MG63 (cell line): ENCODE data around the gene ACTR1A. TPM values are rescaled to one million over a fixed set of nuclear protein-coding genes. Genes with fewer than 3 reads are reported as not detected.
"Not testable (repeated sequence)": the region's sequence is repeated elsewhere in the genome, so short reads cannot be mapped to it uniquely, and the experiment has no call there.

Experiments
- DNase-seq: peaks from one replicate; pipeline ENCODE4 v3.0.0-alpha.2; 2020
- H3K27me3 ChIP-seq: fragments of 250-450 bp; sonication (Bioruptor Pico); 2 replicates; pipeline ENCODE4 v1.5.1; 2020; ENCODE audit warnings: mild to moderate bottlenecking, moderate library complexity
- H3K36me3 ChIP-seq: fragments of 250-450 bp; sonication (Bioruptor Pico); 2 replicates; pipeline ENCODE4 v1.5.1; 2020; ENCODE audit warnings: mild to moderate bottlenecking, moderate library complexity
- H3K4me3 ChIP-seq: fragments of 250-450 bp; sonication (Bioruptor Pico); 2 replicates; pipeline ENCODE4 v1.5.1; 2020; ENCODE audit warnings: mild to moderate bottlenecking, moderate library complexity
- H3K9me3 ChIP-seq: fragments of 250-450 bp; sonication (Bioruptor Pico); 2 replicates; pipeline ENCODE4 v1.5.1; 2020; ENCODE audit warnings: mild to moderate bottlenecking, moderate library complexity
- total RNA-seq: library from RNA; depleted of rRNA; stranded (reverse); fragments of >200 nt; shearing (Covaris generic); gene quantifications from 2 replicates; pipeline ENCODE4 v1.2.3, GENCODE V29; 2014; ENCODE audit warnings: low replicate concordance

ACTR1A gene
- total RNA-seq, 1 experiment from 2014 or later, result 178 TPM

DNA sequence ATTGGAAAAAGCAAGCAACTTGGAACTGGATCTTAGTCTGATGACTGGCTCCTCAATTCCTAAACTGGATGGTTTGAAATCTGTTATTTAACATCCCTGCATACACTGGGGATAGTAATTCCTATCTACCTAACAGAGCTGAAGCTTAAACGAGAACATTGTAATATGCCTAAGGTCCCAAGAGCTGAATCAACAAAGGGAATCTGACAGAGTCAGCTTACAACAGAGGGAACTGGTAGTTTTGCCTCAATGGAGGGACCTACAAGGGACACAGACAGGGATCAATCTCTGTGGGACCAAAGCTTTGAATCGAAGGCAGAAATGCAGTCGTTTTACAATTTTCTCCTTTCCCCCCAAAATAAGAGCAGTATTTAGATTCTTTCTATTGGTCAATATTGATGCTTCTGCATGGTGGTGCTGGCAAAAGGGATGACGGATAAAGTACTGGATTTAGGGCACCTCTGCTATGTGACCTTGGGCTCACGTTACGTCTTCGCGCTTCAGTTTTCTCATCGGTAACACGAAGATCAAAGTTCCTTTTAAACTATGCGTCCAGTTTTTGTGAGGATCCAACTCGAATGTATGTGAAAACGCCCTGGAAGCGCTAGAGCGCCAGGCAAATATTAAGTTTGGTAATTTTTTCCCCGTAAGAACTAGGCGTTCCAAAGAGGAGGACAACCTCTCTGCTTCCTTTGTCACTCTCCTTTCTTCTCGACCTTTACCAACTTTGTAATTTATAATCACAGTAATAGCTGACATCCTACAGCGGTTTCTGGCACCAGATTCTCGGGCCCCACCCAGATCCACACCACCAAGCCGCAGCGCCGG lies 1.1 kb downstream of the ACTR1A start:
- H3K36me3 ChIP-seq, result peaks cover 8% of the 10 kb centered on the region; the same call in 1 of the 2 replicates
- H3K9me3 ChIP-seq, result no peaks in the 10 kb centered on the region
- H3K27me3 ChIP-seq, result no peaks in the 10 kb centered on the region
- peak overlapping the region; percentile 77 for H3K4me3 ChIP-seq
- DNase-seq, result no peak

- DNase-seq, H3K9me3 ChIP-seq, H3K27me3 ChIP-seq, H3K4me3 ChIP-seq: not testable (repeated sequence)
- peaks cover 12% of the 10 kb centered on the region for H3K36me3 ChIP-seq
These were observed 1.8 kb downstream of the ACTR1A start for GRCh38 chr10:102500686-102501085.

GRCh38 chr10:102499356-102499755 lies 3.2 kb downstream of the ACTR1A start:
- no peak overlapping the region for H3K4me3 ChIP-seq
- H3K36me3 ChIP-seq, result peaks cover 14% of the 10 kb centered on the region
- H3K9me3 ChIP-seq, result no peaks in the 10 kb centered on the region
- no peak for DNase-seq
- H3K27me3 ChIP-seq, result no peaks in the 10 kb centered on the region

- H3K36me3 ChIP-seq, result peaks cover 20% of the 10 kb centered on the region
- H3K4me3 ChIP-seq, result no peak overlapping the region
- DNase-seq, result no peak
- H3K9me3 ChIP-seq, result no peaks in the 10 kb centered on the region
- no peaks in the 10 kb centered on the region for H3K27me3 ChIP-seq
These were observed 5.0 kb downstream of the ACTR1A start for GRCh38 chr10:102497545-102497944.

DNA sequence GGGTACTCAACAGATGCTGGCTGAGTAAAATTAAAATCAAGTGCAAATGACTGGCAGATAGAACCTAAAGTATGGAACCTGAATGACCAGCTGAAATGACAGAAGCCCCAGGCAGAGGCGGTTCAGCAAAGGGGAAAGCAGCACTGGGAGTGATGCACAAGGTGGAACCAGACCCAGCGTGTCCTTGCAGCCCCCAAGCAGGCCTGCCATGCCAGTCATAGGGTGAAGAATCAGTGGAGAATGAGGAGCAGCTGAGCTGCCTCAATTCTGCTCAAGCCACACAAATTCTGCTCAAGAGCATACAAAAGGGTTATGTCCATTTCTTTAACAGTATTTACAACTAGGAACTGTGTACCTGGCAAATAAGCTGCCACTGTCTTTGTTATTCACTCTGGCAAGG lies 8.7 kb downstream of the ACTR1A start:
- no peak for DNase-seq
- Histone ChIP-seq H3K27me3 (no peaks in the 10 kb centered on the region), H3K4me3 (no peak overlapping the region), H3K36me3 (peaks cover 31% of the 10 kb centered on the region), H3K9me3 (no peaks in the 10 kb centered on the region)

GRCh38 chr10:102492983-102493382 lies 9.5 kb downstream of the ACTR1A start:
- H3K9me3 ChIP-seq, result no peaks in the 10 kb centered on the region
- DNase-seq, result no peak
- peaks cover 38% of the 10 kb centered on the region for H3K36me3 ChIP-seq
- no peak overlapping the region for H3K4me3 ChIP-seq
- H3K27me3 ChIP-seq, result no peaks in the 10 kb centered on the region

GRCh38 chr10:102492344-102492939 lies 10.1 kb downstream of the ACTR1A start:
- no peaks in the 10 kb centered on the region for H3K27me3 ChIP-seq
- no peak overlapping the region for H3K4me3 ChIP-seq
- H3K9me3 ChIP-seq, result no peaks in the 10 kb centered on the region
- DNase-seq, result no peak
- H3K36me3 ChIP-seq, result peaks cover 42% of the 10 kb centered on the region

- Histone ChIP-seq H3K27me3 (no peaks in the 10 kb centered on the region), H3K9me3 (no peaks in the 10 kb centered on the region), H3K4me3 (no peak overlapping the region), H3K36me3 (peaks cover 41% of the 10 kb centered on the region)
- no peak for DNase-seq
These were observed 11.4 kb downstream of the ACTR1A start for GRCh38 chr10:102491136-102491535.

- Histone ChIP-seq H3K27me3 (no peaks in the 10 kb centered on the region), H3K4me3 (no peak overlapping the region), H3K9me3 (no peaks in the 10 kb centered on the region), H3K36me3 (peaks cover 65% of the 10 kb centered on the region)
- DNase-seq, result no peak
These were observed 17.3 kb downstream of the ACTR1A start for GRCh38 chr10:102485093-102485784.

- Histone ChIP-seq H3K9me3 (no peaks in the 10 kb centered on the region), H3K4me3 (no peak overlapping the region), H3K36me3 (peaks cover 62% of the 10 kb centered on the region), H3K27me3 (no peaks in the 10 kb centered on the region)
- no peak for DNase-seq
These were observed 18.5 kb downstream of the ACTR1A start for GRCh38 chr10:102484021-102484420.

DNA sequence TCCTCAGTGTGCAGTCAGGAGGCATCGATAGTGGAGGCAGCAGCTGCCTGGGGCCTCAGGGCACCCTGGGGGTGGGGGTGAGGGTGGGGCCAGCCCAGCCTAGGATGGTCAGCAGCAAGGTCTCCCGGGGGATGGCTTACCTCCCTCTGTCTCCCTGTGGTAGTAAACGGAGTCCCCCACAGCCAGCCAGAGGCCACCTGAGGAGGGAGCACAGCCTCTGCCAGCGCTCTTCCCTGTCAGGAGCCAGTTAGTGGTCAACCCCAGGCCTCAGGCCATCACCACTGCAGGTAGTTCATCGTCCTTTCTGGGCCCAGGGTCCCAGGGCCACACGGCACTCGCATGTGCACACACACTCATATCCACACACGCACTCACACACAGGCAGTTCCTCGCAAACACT lies 22.1 kb downstream of the ACTR1A start:
- H3K36me3 ChIP-seq, result peaks cover 47% of the 10 kb centered on the region
- no peak for DNase-seq
- no peaks in the 10 kb centered on the region for H3K27me3 ChIP-seq
- H3K4me3 ChIP-seq, result no peak overlapping the region
- H3K9me3 ChIP-seq, result no peaks in the 10 kb centered on the region

DNA sequence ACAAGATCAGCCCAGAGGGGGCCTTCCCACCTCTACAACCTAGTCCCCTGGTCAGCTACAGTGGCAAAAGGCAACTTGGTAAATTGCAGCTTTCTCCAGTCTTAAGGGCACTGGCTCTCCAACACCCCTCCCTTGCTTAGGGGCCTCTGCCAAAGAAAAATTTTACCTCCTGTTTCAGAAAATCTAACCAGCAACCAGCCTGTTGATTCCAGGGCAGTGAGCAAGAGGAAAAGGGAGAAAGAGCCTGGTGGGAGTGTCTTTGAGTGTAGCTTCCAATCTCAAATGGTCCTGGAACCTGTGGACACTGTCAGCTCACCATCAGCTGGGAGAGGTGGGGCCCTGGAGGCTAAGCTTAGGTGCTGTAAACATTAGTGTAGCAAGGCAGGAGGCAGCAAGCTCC lies 22.9 kb downstream of the ACTR1A start:
- no peak for DNase-seq
- Histone ChIP-seq H3K4me3 (no peak overlapping the region), H3K9me3 (no peaks in the 10 kb centered on the region), H3K36me3 (peaks cover 40% of the 10 kb centered on the region), H3K27me3 (no peaks in the 10 kb centered on the region)

- Histone ChIP-seq H3K9me3 (no peaks in the 10 kb centered on the region), H3K4me3 (no peak overlapping the region), H3K27me3 (no peaks in the 10 kb centered on the region), H3K36me3 (peaks cover 19% of the 10 kb centered on the region)
- no peak for DNase-seq
These were observed 25.9 kb downstream of the ACTR1A start for GRCh38 chr10:102476466-102477141.

DNA sequence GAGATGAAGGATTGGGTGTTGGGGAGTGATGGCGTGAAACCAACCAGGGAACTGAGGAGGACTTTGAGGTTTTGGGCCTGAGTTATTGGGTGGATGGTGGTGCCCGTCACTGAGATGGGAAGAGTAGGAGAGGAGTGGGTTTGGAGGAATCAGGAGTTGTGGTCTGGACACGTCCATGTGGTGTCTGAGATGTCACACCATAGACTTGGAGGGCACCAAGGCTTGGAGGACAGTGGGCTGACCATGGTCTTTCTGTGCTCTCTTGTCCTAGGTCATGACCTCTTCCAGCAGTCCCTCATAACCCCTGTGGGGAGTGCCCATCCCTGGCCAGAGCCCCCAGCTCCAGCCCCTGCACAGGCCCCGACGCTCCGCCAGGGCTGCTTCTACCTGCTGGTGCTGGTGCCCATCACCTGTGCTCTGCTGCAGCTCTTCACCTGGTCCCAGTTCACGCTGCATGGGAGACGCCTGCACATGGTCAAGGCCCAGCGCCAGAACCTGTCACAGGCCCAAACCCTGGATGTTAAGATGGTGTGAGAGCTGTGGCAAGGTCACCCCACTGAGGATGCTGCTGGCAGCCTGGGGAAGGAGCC lies 27.0 kb downstream of the ACTR1A start:
- Histone ChIP-seq H3K9me3 (no peaks in the 10 kb centered on the region), H3K27me3 (no peaks in the 10 kb centered on the region), H3K36me3 (peaks cover 15% of the 10 kb centered on the region), H3K4me3 (no peak overlapping the region)
- no peak for DNase-seq

GRCh38 chr10:102473445-102474331 lies 28.8 kb downstream of the ACTR1A start:
- Histone ChIP-seq H3K27me3 (no peaks in the 10 kb centered on the region), H3K36me3 (peaks cover 7% of the 10 kb centered on the region; the same call in 1 of the 2 replicates), H3K9me3 (no peaks in the 10 kb centered on the region), H3K4me3 (no peak overlapping the region)
- DNase-seq, result no peak
